Kidney epithelial cell (primary cell): Measurements from ENCODE around the gene TENM4. TPM values are rescaled to one million over a fixed set of nuclear protein-coding genes. Genes with fewer than 3 reads are reported as not detected.

ENCODE experiments used
- DNase-seq: peaks from one replicate; pipeline ENCODE4 v3.0.0-alpha.2; 2010; ENCODE audit warnings: low read depth
- H3K27me3 ChIP-seq: 2 replicates; pipeline ENCODE4 v1.6.0; 2011; ENCODE audit warnings: low read length; ENCODE audit not compliant: control insufficient read depth, insufficient read depth
- H3K36me3 ChIP-seq: 2 replicates; pipeline ENCODE4 v1.5.1; 2011; ENCODE audit warnings: low read length; ENCODE audit not compliant: control insufficient read depth, insufficient read depth
- H3K4me3 ChIP-seq: 2 replicates; pipeline ENCODE4 v1.5.1; 2011; ENCODE audit warnings: low read depth, mild to moderate bottlenecking, control low read depth, low read length
- total RNA-seq: library from RNA; depleted of rRNA; stranded (reverse); fragments of >200 nt; gene quantifications from 2 replicates; pipeline ENCODE4 v1.2.3, GENCODE V29; 2015
- TF ChIP-seq, protein P1 (sequence below): IDR thresholded peaks from 2 replicates; pipeline ENCODE4 v1.5.1; 2011; ENCODE audit warnings: mild to moderate bottlenecking, moderate library complexity, low read length, control low read depth, inconsistent platforms; ENCODE audit not compliant: insufficient read depth, poor library complexity, severe bottlenecking

TENM4 gene
- total RNA-seq, 1 donor from 2014 or later = 35.3 TPM

GRCh38 chr11:79352349-79352703 lies 88.5 kb downstream of the TENM4 start:
- H3K4me3 ChIP-seq = no peak overlapping the region
- H3K27me3 ChIP-seq = no peaks in the 10 kb centered on the region
- no peaks in the 10 kb centered on the region for H3K36me3 ChIP-seq
- TF ChIP-seq, protein P1, sequence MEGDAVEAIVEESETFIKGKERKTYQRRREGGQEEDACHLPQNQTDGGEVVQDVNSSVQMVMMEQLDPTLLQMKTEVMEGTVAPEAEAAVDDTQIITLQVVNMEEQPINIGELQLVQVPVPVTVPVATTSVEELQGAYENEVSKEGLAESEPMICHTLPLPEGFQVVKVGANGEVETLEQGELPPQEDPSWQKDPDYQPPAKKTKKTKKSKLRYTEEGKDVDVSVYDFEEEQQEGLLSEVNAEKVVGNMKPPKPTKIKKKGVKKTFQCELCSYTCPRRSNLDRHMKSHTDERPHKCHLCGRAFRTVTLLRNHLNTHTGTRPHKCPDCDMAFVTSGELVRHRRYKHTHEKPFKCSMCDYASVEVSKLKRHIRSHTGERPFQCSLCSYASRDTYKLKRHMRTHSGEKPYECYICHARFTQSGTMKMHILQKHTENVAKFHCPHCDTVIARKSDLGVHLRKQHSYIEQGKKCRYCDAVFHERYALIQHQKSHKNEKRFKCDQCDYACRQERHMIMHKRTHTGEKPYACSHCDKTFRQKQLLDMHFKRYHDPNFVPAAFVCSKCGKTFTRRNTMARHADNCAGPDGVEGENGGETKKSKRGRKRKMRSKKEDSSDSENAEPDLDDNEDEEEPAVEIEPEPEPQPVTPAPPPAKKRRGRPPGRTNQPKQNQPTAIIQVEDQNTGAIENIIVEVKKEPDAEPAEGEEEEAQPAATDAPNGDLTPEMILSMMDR = no peak
- DNase-seq = no peak

GRCh38 chr11:79348976-79349682 lies 91.7 kb downstream of the TENM4 start:
- H3K27me3 ChIP-seq = no peaks in the 10 kb centered on the region
- TF ChIP-seq, protein P1 = no peak
- DNase-seq = no peak
- H3K36me3 ChIP-seq = no peaks in the 10 kb centered on the region
- no peak overlapping the region for H3K4me3 ChIP-seq

GRCh38 chr11:79346021-79346420 lies 94.8 kb downstream of the TENM4 start:
- TF ChIP-seq, protein P1 = no peak
- Histone ChIP-seq H3K4me3 (no peak overlapping the region), H3K36me3 (no peaks in the 10 kb centered on the region), H3K27me3 (no peaks in the 10 kb centered on the region)
- no peak for DNase-seq

- no peak for DNase-seq
- H3K4me3 ChIP-seq = no peak overlapping the region
- TF ChIP-seq, protein P1 = no peak
- no peaks in the 10 kb centered on the region for H3K27me3 ChIP-seq
- no peaks in the 10 kb centered on the region for H3K36me3 ChIP-seq
These were observed 96.0 kb downstream of the TENM4 start for GRCh38 chr11:79344753-79345294.

DNA sequence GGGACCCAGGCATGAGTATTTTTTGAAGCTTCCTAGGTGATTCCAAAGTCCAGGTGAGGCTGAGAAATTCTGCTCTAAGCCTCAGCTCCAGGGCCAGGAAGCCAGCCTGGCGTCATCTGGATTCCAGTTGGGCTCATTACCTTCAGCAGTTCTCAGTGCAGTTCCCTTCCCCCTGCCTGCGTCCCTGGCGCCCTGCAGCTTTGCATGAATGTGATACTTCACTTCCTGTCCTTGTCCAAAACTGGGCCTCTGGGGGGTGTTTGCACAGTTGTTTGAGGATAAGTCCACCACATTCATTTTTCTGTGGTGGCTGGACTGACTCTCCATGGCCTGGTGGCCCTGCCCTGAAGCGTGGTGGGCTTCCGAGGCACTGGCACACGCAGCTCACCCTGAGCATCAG lies 98.1 kb downstream of the TENM4 start:
- no peaks in the 10 kb centered on the region for H3K27me3 ChIP-seq
- no peaks in the 10 kb centered on the region for H3K36me3 ChIP-seq
- no peak for DNase-seq
- no peak overlapping the region for H3K4me3 ChIP-seq
- TF ChIP-seq, protein P1 = no peak

- TF ChIP-seq, protein P1 = no peak
- no peak for DNase-seq
- Histone ChIP-seq H3K4me3 (no peak overlapping the region), H3K36me3 (no peaks in the 10 kb centered on the region), H3K27me3 (no peaks in the 10 kb centered on the region)
These were observed 98.6 kb downstream of the TENM4 start for GRCh38 chr11:79342236-79342635.
